T-helper 22 cell (primary cell): ENCODE results near the gene EXOSC7.
"Not testable (repeated sequence)": the region's sequence is repeated elsewhere in the genome, so short reads cannot be mapped to it uniquely, and the experiment has no call there.

Experiments
- DNase-seq: peaks from one replicate; pipeline ENCODE4 v3.0.0-alpha.2; 2020; ENCODE audit warnings: low read depth

The EXOSC7 gene

GRCh38 chr3:44962621-44963393 is 13.2 kb upstream of the EXOSC7 start:
- DNase-seq: no peak

GRCh38 chr3:44963571-44964325 is 12.3 kb upstream of the EXOSC7 start:
- no peak for DNase-seq

GRCh38 chr3:44965165-44965564 is 10.9 kb upstream of the EXOSC7 start:
- no peak for DNase-seq

GRCh38 chr3:44966795-44967278 is 9.2 kb upstream of the EXOSC7 start:
- DNase-seq: no peak

GRCh38 chr3:44968447-44968858 is 7.6 kb upstream of the EXOSC7 start:
- no peak for DNase-seq

GRCh38 chr3:44969154-44969827 is 6.8 kb upstream of the EXOSC7 start:
- DNase-seq: no peak

GRCh38 chr3:44969828-44970179 is 6.2 kb upstream of the EXOSC7 start:
- no peak for DNase-seq

GRCh38 chr3:44970926-44971490 is 5.0 kb upstream of the EXOSC7 start:
- DNase-seq: no peak

- DNase-seq: no peak
These were observed 1.6 kb upstream of the EXOSC7 start for GRCh38 chr3:44974416-44974815.

GRCh38 chr3:44981220-44981619 is 5.2 kb downstream of the EXOSC7 start:
- DNase-seq: no peak

GRCh38 chr3:44981751-44982150 is 5.7 kb downstream of the EXOSC7 start:
- no peak for DNase-seq

GRCh38 chr3:44982817-44983216 is 6.8 kb downstream of the EXOSC7 start:
- no peak for DNase-seq

GRCh38 chr3:44983484-44983941 is 7.5 kb downstream of the EXOSC7 start:
- DNase-seq: no peak

GRCh38 chr3:44984335-44984734 is 8.3 kb downstream of the EXOSC7 start:
- DNase-seq: no peak

- not testable (repeated sequence) for DNase-seq
These were observed 10.3 kb downstream of the EXOSC7 start for GRCh38 chr3:44986330-44986729.

- no peak for DNase-seq
These were observed 11.3 kb downstream of the EXOSC7 start for GRCh38 chr3:44987332-44987731.

- no peak for DNase-seq
These were observed 12.0 kb downstream of the EXOSC7 start for GRCh38 chr3:44988073-44988472.

GRCh38 chr3:44989141-44989540 is 13.1 kb downstream of the EXOSC7 start:
- no peak for DNase-seq

- DNase-seq: no peak
These were observed 13.8 kb downstream of the EXOSC7 start for GRCh38 chr3:44989636-44990373.

- DNase-seq: no peak
These were observed 15.3 kb downstream of the EXOSC7 start for GRCh38 chr3:44991326-44991725.
